ENCODE results near the gene ITSN1. TPM values are rescaled to one million over a fixed set of nuclear protein-coding genes. Genes with fewer than 3 reads are reported as not detected.

The ITSN1 gene
- total and polyA plus RNA-seq, 2 donors from 2014 or later, result 8.1 to 42.5 TPM

GRCh38 chr21:33660406-33660805 is 18.1 kb downstream of the ITSN1 start:
- intact Hi-C loops (cut with DNase I), result no loop called here
- DNase-seq, result no peak
- no peak for TF ChIP-seq CTCF (IDR thresholded peaks at IDR 0.05; ENCODE audit: borderline replicate concordance, extremely low read depth, insufficient read depth)

GRCh38 chr21:33661146-33661545 is 18.8 kb downstream of the ITSN1 start:
- DNase-seq, result no peak
- no peak for FAIRE-seq
- H3K4me3 ChIP-seq (ENCODE audit: low read length in 3 of 3), result no peak overlapping the region
- intact Hi-C loops (cut with DNase I), result no loop called here
- peaks cover 0 to 6% (median 3%) of the 10 kb centered on the region in 3 donors for H3K4me1 ChIP-seq (ENCODE audit: control insufficient read depth in 2 of 3, insufficient read depth in 2 of 3, low read depth in 1 of 3, low read length in 3 of 3)
- H3K27me3 ChIP-seq (ENCODE audit: control insufficient read depth, insufficient read depth, low read length), result no peaks in the 10 kb centered on the region
- no peak for TF ChIP-seq CTCF (IDR thresholded peaks at IDR 0.05; ENCODE audit: borderline replicate concordance, extremely low read depth, insufficient read depth)
- no peak overlapping the region for H3K27ac ChIP-seq (ENCODE audit: low read depth in 2 of 2, low read length in 2 of 2)
- no peaks in the 10 kb centered on the region for H3K36me3 ChIP-seq (ENCODE audit: control insufficient read depth in 2 of 3, insufficient read depth in 3 of 3, low read length in 3 of 3)
- no peaks in the 10 kb centered on the region for H3K9me3 ChIP-seq (ENCODE audit: control insufficient read depth in 2 of 3, insufficient read depth in 1 of 3, low read length in 3 of 3)
- H3K9ac ChIP-seq (ENCODE audit: low read length in 3 of 3), result no peak overlapping the region

More at GRCh38 chr21:33660406-33660805, 18.1 kb downstream of the ITSN1 start:
- no peaks in the 10 kb centered on the region for H3K27me3 ChIP-seq (ENCODE audit: control insufficient read depth, insufficient read depth, low read length)
- no peak overlapping the region for H3K9ac ChIP-seq (ENCODE audit: low read length in 3 of 3)
- H3K36me3 ChIP-seq (ENCODE audit: control insufficient read depth in 2 of 3, insufficient read depth in 3 of 3, low read length in 3 of 3), result no peaks in the 10 kb centered on the region
- FAIRE-seq, result no peak
- H3K27ac ChIP-seq (ENCODE audit: low read depth in 2 of 2, low read length in 2 of 2), result no peak overlapping the region
- no peak overlapping the region for H3K4me3 ChIP-seq (ENCODE audit: low read length in 3 of 3)
- H3K9me3 ChIP-seq (ENCODE audit: control insufficient read depth in 2 of 3, insufficient read depth in 1 of 3, low read length in 3 of 3), result no peaks in the 10 kb centered on the region
- peaks cover 0 to 9% (median 6%) of the 10 kb centered on the region in 3 donors for H3K4me1 ChIP-seq (ENCODE audit: control insufficient read depth in 2 of 3, insufficient read depth in 2 of 3, low read depth in 1 of 3, low read length in 3 of 3)

GRCh38 chr21:33662046-33662445 is 19.7 kb downstream of the ITSN1 start:
- H3K27me3 ChIP-seq (ENCODE audit: control insufficient read depth, insufficient read depth, low read length), result no peaks in the 10 kb centered on the region
- no peak overlapping the region for H3K9ac ChIP-seq (ENCODE audit: low read length in 3 of 3)
- intact Hi-C loops (cut with DNase I), result no loop called here
- no peak for DNase-seq
- no peak for FAIRE-seq
- no peak for TF ChIP-seq CTCF (IDR thresholded peaks at IDR 0.05; ENCODE audit: borderline replicate concordance, extremely low read depth, insufficient read depth)
- H3K36me3 ChIP-seq (ENCODE audit: control insufficient read depth in 2 of 3, insufficient read depth in 3 of 3, low read length in 3 of 3), result no peaks in the 10 kb centered on the region
- H3K4me1 ChIP-seq (ENCODE audit: control insufficient read depth in 2 of 3, insufficient read depth in 2 of 3, low read depth in 1 of 3, low read length in 3 of 3), result peaks cover 0 to 6% (median 3%) of the 10 kb centered on the region in 3 donors
- H3K27ac ChIP-seq (ENCODE audit: low read depth in 2 of 2, low read length in 2 of 2), result no peak overlapping the region
- no peaks in the 10 kb centered on the region for H3K9me3 ChIP-seq (ENCODE audit: control insufficient read depth in 2 of 3, insufficient read depth in 1 of 3, low read length in 3 of 3)
- H3K4me3 ChIP-seq (ENCODE audit: low read length in 3 of 3), result no peak overlapping the region

GRCh38 chr21:33663241-33663640 is 20.9 kb downstream of the ITSN1 start:
- Histone ChIP-seq H3K9me3 (ENCODE audit: control insufficient read depth in 2 of 3, insufficient read depth in 1 of 3, low read length in 3 of 3) (no peaks in the 10 kb centered on the region), H3K4me1 (ENCODE audit: control insufficient read depth in 2 of 3, insufficient read depth in 2 of 3, low read depth in 1 of 3, low read length in 3 of 3) (peaks cover 0 to 7% (median 3%) of the 10 kb centered on the region in 3 donors), H3K9ac (ENCODE audit: low read length in 3 of 3) (no peak overlapping the region), H3K27ac (ENCODE audit: low read depth in 2 of 2, low read length in 2 of 2) (no peak overlapping the region), H3K36me3 (ENCODE audit: control insufficient read depth in 2 of 3, insufficient read depth in 3 of 3, low read length in 3 of 3) (no peaks in the 10 kb centered on the region), H3K27me3 (ENCODE audit: control insufficient read depth, insufficient read depth, low read length) (no peaks in the 10 kb centered on the region), H3K4me3 (ENCODE audit: low read length in 3 of 3) (no peak overlapping the region)
- FAIRE-seq (no peak), DNase-seq (no peak)
- no peak for TF ChIP-seq CTCF (IDR thresholded peaks at IDR 0.05; ENCODE audit: borderline replicate concordance, extremely low read depth, insufficient read depth)
- intact Hi-C loops (cut with DNase I), result no loop called here
